GM23338 (cell line): ENCODE data around the gene MAPKAPK3. TPM values are rescaled to one million over a fixed set of nuclear protein-coding genes. Genes with fewer than 3 reads are reported as not detected.
A peak's percentile ranks its signal among the peaks of the same experiment; 100 is the strongest.

Experiments
- ATAC-seq: fragments of 200-7000 bp; cut with Tn5 transposase; 3 replicates; pipeline ENCODE4 v1.9.1; 2020
- DNase-seq: peaks from one replicate; pipeline ENCODE4 v3.0.0-alpha.2; 2015; ENCODE audit warnings: low spot score
- H2AFZ ChIP-seq: fragments of 200-600 bp; sonication (generic); 2 replicates; pipeline ENCODE4 v1.8.0; 2016; ENCODE audit warnings: antibody characterized with exemption, mild to moderate bottlenecking, moderate library complexity
- H3F3A ChIP-seq: fragments of 200-600 bp; sonication (generic); replicated peaks from 2 replicates; pipeline ENCODE4 v1.8.0; 2017; ENCODE audit warnings: antibody characterized with exemption, mixed run types, low read depth
- H3K27ac ChIP-seq: fragments of 200-600 bp; sonication (generic); 2 replicates; pipeline ENCODE4 v1.6.1; 2016; ENCODE audit warnings: low read depth
- H3K27me3 ChIP-seq: fragments of 200-600 bp; sonication (generic); 2 replicates; pipeline ENCODE4 v1.8.0; 2016; ENCODE audit warnings: mild to moderate bottlenecking, mixed run types, moderate library complexity; ENCODE audit not compliant: insufficient read depth
- H3K36me3 ChIP-seq: fragments of 200-600 bp; sonication (generic); 2 replicates; pipeline ENCODE4 v1.8.0; 2016; ENCODE audit warnings: mild to moderate bottlenecking; ENCODE audit not compliant: insufficient read depth
- H3K4me1 ChIP-seq: fragments of 200-600 bp; sonication (generic); 2 replicates; pipeline ENCODE4 v1.8.0; 2016; ENCODE audit warnings: mild to moderate bottlenecking, moderate library complexity; ENCODE audit not compliant: insufficient read depth
- H3K4me2 ChIP-seq: fragments of 200-600 bp; sonication (generic); 2 replicates; pipeline ENCODE4 v1.7.1; 2017; ENCODE audit warnings: mixed run types
- H3K4me3 ChIP-seq: fragments of 200-600 bp; sonication (generic); 2 replicates; pipeline ENCODE4 v1.6.1; 2016; ENCODE audit warnings: mixed run types
- H3K79me2 ChIP-seq: fragments of 200-600 bp; sonication (generic); replicated peaks from 2 replicates; pipeline ENCODE4 v1.8.0; 2017; ENCODE audit warnings: mild to moderate bottlenecking; ENCODE audit not compliant: insufficient read depth
- H3K9me2 ChIP-seq: fragments of 200-600 bp; sonication (generic); 2 replicates; pipeline ENCODE4 v1.8.0; 2017; ENCODE audit not compliant: insufficient read depth
- H4K20me1 ChIP-seq: fragments of 200-600 bp; sonication (generic); replicated peaks from 2 replicates; pipeline ENCODE4 v1.8.0; 2017; ENCODE audit warnings: mild to moderate bottlenecking; ENCODE audit not compliant: insufficient read depth
- H3K27ac Mint-ChIP-seq: 2 replicates; pipeline ENCODE4 v1.8.0; 2020; ENCODE audit warnings: inconsistent platforms, mild to moderate bottlenecking, moderate library complexity, mixed read lengths
- H3K27me3 Mint-ChIP-seq: 3 replicates; pipeline ENCODE4 v1.8.0; 2022; ENCODE audit warnings: low read depth, mild to moderate bottlenecking, moderate library complexity, mixed read lengths, inconsistent platforms; ENCODE audit not compliant: insufficient read depth, poor library complexity
- H3K36me3 Mint-ChIP-seq: 3 replicates; pipeline ENCODE4 v1.8.0; 2021; ENCODE audit warnings: low read depth, mild to moderate bottlenecking, inconsistent platforms, moderate library complexity, mixed read lengths
- H3K4me1 Mint-ChIP-seq: 3 replicates; pipeline ENCODE4 v1.8.0; 2020; ENCODE audit warnings: mild to moderate bottlenecking, inconsistent platforms, mixed read lengths
- H3K4me3 Mint-ChIP-seq: 3 replicates; pipeline ENCODE4 v1.8.0; 2021; ENCODE audit warnings: moderate library complexity, mild to moderate bottlenecking, inconsistent platforms, mixed read lengths
- H3K9me3 Mint-ChIP-seq: 3 replicates; pipeline ENCODE4 v1.8.0; 2020; ENCODE audit warnings: moderate library complexity, mild to moderate bottlenecking, inconsistent platforms, mixed read lengths
- CTCF ChIP-seq, 2 experiments: fragments of 200-600 bp in 1 of 2; sonication (generic) in 1 of 2; conservative IDR thresholded peaks; 2 replicates each; pipeline versions ENCODE4 v1.5.1 to v1.6.1; 2016 to 2017; ENCODE audit warnings: antibody characterized with exemption in 2 of 2, low read depth in 2 of 2, mild to moderate bottlenecking in 2 of 2, moderate library complexity in 1 of 2
- POLR2AphosphoS5 ChIP-seq: IDR thresholded peaks from 2 replicates; pipeline ENCODE4 v1.6.1; 2016; ENCODE audit warnings: antibody characterized with exemption, low read depth
- REST ChIP-seq: IDR thresholded peaks from one replicate; pipeline ENCODE4 v1.6.1; 2018; ENCODE audit warnings: antibody characterized with exemption; ENCODE audit not compliant: unreplicated experiment
- STAT1 ChIP-seq: IDR thresholded peaks from one replicate; pipeline ENCODE4 v1.6.1; 2016; ENCODE audit warnings: antibody characterized with exemption; ENCODE audit not compliant: unreplicated experiment
- ZNF114 ChIP-seq: fragments of 250-450 bp; sonication (Bioruptor Pico); IDR thresholded peaks from 2 replicates; pipeline ENCODE4 v1.5.0; 2020; ENCODE audit warnings: mild to moderate bottlenecking, moderate library complexity
- ZNF331 ChIP-seq: fragments of 250-450 bp; sonication (Bioruptor Pico); IDR thresholded peaks from 2 replicates; pipeline ENCODE4 v1.5.0; 2020; ENCODE audit warnings: low read depth, mild to moderate bottlenecking, moderate library complexity
- polyA plus RNA-seq: library from polyadenylated mRNA; unstranded; fragments of >200 nt; fragmentation: Nextera tagmentation; extraction: Ambion mirVana; gene quantifications from 2 replicates; pipeline ENCODE4 v1.2.1, GENCODE V29; 2016
- total RNA-seq: library from RNA; depleted of rRNA; stranded (reverse); fragments of >200 nt; shearing (Covaris generic); gene quantifications from 2 replicates; pipeline ENCODE4 v1.2.3, GENCODE V29; 2014

MAPKAPK3 gene
- total and polyA plus RNA-seq, 2 experiments from 2014 or later: 16.5 to 51.1 TPM

GRCh38 chr3:50583897-50584296 is 33.1 kb upstream of the MAPKAPK3 start:
- no peaks in the 10 kb centered on the region for H3K27me3 ChIP-seq
- no peaks in the 10 kb centered on the region for H3K9me2 ChIP-seq
- Mint-ChIP-seq H3K27me3 (no peaks in the 10 kb centered on the region), H3K4me1 (peaks cover 6% of the 10 kb centered on the region), H3K9me3 (no peaks in the 10 kb centered on the region), H3K27ac (no peak overlapping the region), H3K4me3 (no peak overlapping the region), H3K36me3 (peaks cover 3% of the 10 kb centered on the region; the same call in 2 of the 3 replicates)
- no peaks in the 10 kb centered on the region for H3K79me2 ChIP-seq
- no peak overlapping the region for H3K4me3 ChIP-seq
- no peak overlapping the region for H2AFZ ChIP-seq
- peak overlapping the region; percentile 63; the same call in 1 of the 2 replicates for H3K27ac ChIP-seq
- no peaks in the 10 kb centered on the region; the same call in 1 of the 2 replicates for H4K20me1 ChIP-seq
- H3F3A ChIP-seq: no peaks in the 10 kb centered on the region
- ATAC-seq (no peak), DNase-seq (no peak)
- no peak for TF ChIP-seq CTCF (conservative IDR thresholded peaks at IDR 0.05; ENCODE audit: low read depth in 2 of 2)
- no peak for TF ChIP-seq REST
- TF ChIP-seq STAT1: no peak
- H3K4me1 ChIP-seq: no peaks in the 10 kb centered on the region
- no peak overlapping the region for H3K4me2 ChIP-seq
- no peaks in the 10 kb centered on the region for H3K36me3 ChIP-seq

- Histone ChIP-seq H3F3A (no peaks in the 10 kb centered on the region), H3K27ac (peak overlapping the region; percentile 63; the same call in 1 of the 2 replicates), H3K36me3 (no peaks in the 10 kb centered on the region), H3K4me3 (no peak overlapping the region), H3K27me3 (no peaks in the 10 kb centered on the region), H2AFZ (no peak overlapping the region), H3K79me2 (no peaks in the 10 kb centered on the region), H4K20me1 (no peaks in the 10 kb centered on the region; the same call in 1 of the 2 replicates), H3K4me2 (no peak overlapping the region), H3K9me2 (no peaks in the 10 kb centered on the region), H3K4me1 (no peaks in the 10 kb centered on the region)
- H3K4me1 Mint-ChIP-seq: peaks cover 6% of the 10 kb centered on the region
- no peak overlapping the region; the same call in 2 of the 3 replicates for H3K4me3 Mint-ChIP-seq
- peaks cover 3% of the 10 kb centered on the region; the same call in 2 of the 3 replicates for H3K36me3 Mint-ChIP-seq
- TF ChIP-seq REST (no peak), STAT1 (no peak), ZNF331 (CRISPR knock-in tag) (no peak), POLR2AphosphoS5 (no peak), CTCF (conservative IDR thresholded peaks at IDR 0.05; ENCODE audit: low read depth in 2 of 2) (no peak), ZNF114 (CRISPR knock-in tag) (no peak)
- ATAC-seq (no peak; the same call in 2 of the 3 replicates), DNase-seq (peak; percentile 25)
- no peaks in the 10 kb centered on the region for H3K27me3 Mint-ChIP-seq
- H3K9me3 Mint-ChIP-seq: no peaks in the 10 kb centered on the region
- no peak overlapping the region for H3K27ac Mint-ChIP-seq
Observed at GRCh38 chr3:50584391-50584790, 32.6 kb upstream of the MAPKAPK3 start.
